Mucosa of descending colon (tissue), 3 donors: ENCODE results near the gene ERC1. TPM values are rescaled to one million over a fixed set of nuclear protein-coding genes. Genes with fewer than 3 reads are reported as not detected.

ENCODE experiments used
- ATAC-seq: fragments of 200-7000 bp; cut with Tn5 transposase; one replicate; pipeline ENCODE4 v1.9.1; 2020; ENCODE audit warnings: mild to moderate bottlenecking, moderate library complexity
- DNase-seq, 3 donors: peaks; one replicate each; pipeline ENCODE4 v3.0.0-alpha.2; 2020
- H3K36me3 ChIP-seq: fragments of 200-600 bp; one replicate; pipeline ENCODE4 v1.8.0; 2021; ENCODE audit warnings: low read depth, mild to moderate bottlenecking
- H3K4me1 ChIP-seq: fragments of 200-600 bp; one replicate; pipeline ENCODE4 v1.8.0; 2021; ENCODE audit warnings: low read depth, mild to moderate bottlenecking
- H3K4me3 ChIP-seq: fragments of 200-600 bp; one replicate; pipeline ENCODE4 v1.8.0; 2021; ENCODE audit warnings: mild to moderate bottlenecking
- H3K9me3 ChIP-seq: fragments of 200-600 bp; one replicate; pipeline ENCODE4 v1.8.0; 2021; ENCODE audit warnings: mild to moderate bottlenecking
- intact Hi-C, 2 donors: fragments of 100-400 bp; cut with DNase I in 1 of 2; cut with micrococcal nuclease in 1 of 2; formaldehyde crosslinking; loops; one replicate each; pipeline versions ENCODE4 v1.11.0 to v1.11.1; 2022; cut with DNase I, micrococcal nuclease
- total RNA-seq, 3 donors: library from RNA; stranded (reverse); fragmentation: NEBNext Ultra II Directional in 2 of 3; extraction: Animal tissue kit (Norgen Biotek cat#: 25700) in 2 of 3; gene quantifications; one replicate each; pipeline versions ENCODE4 v1.2.1 to v1.2.4, GENCODE V29; 2021 to 2023
- TF ChIP-seq, protein P1 (sequence below): fragments of 200-600 bp; IDR thresholded peaks from one replicate; pipeline ENCODE4 v1.8.0; 2022; ENCODE audit warnings: antibody characterized with exemption, mild to moderate bottlenecking
- donor health status: DM: no; HTN: no; CAD: no; lungs with moderate emphysema.
- donor health status: DM: no; HTN: no; CAD: no.
- donor health status: DM: no; HTN: yes; CAD: no.

Gene ERC1
- total RNA-seq, 3 donors from 2014 or later = 42.6 to 76.3 (median 49.6) TPM

DNA sequence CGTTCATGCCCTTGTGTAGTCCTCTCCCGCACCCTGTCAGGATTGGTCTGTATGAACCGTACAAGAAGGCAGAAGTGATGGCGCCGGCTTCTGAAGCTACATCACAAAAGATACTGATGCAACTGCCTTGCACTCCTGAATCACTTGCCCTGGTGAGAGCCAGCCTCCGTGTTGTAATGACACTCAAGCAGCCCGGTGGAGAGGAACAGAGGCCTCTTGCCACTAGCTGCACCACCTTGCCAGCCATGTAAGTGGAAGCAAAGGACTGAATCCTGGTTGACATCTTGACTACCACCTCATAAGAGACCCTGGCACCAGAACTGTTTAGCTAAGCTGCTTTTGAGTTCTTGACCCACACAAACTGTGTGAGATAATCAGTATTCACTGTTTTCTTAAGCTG lies 266.0 kb downstream of the ERC1 start:
- ATAC-seq (no peak), DNase-seq (no peak)
- H3K4me3 ChIP-seq = no peak overlapping the region
- H3K4me1 ChIP-seq = no peaks in the 10 kb centered on the region
- H3K36me3 ChIP-seq = no peaks in the 10 kb centered on the region
- intact Hi-C loops = no loop called here
- H3K9me3 ChIP-seq = no peaks in the 10 kb centered on the region
- TF ChIP-seq, protein P1, sequence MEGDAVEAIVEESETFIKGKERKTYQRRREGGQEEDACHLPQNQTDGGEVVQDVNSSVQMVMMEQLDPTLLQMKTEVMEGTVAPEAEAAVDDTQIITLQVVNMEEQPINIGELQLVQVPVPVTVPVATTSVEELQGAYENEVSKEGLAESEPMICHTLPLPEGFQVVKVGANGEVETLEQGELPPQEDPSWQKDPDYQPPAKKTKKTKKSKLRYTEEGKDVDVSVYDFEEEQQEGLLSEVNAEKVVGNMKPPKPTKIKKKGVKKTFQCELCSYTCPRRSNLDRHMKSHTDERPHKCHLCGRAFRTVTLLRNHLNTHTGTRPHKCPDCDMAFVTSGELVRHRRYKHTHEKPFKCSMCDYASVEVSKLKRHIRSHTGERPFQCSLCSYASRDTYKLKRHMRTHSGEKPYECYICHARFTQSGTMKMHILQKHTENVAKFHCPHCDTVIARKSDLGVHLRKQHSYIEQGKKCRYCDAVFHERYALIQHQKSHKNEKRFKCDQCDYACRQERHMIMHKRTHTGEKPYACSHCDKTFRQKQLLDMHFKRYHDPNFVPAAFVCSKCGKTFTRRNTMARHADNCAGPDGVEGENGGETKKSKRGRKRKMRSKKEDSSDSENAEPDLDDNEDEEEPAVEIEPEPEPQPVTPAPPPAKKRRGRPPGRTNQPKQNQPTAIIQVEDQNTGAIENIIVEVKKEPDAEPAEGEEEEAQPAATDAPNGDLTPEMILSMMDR = no peak

DNA sequence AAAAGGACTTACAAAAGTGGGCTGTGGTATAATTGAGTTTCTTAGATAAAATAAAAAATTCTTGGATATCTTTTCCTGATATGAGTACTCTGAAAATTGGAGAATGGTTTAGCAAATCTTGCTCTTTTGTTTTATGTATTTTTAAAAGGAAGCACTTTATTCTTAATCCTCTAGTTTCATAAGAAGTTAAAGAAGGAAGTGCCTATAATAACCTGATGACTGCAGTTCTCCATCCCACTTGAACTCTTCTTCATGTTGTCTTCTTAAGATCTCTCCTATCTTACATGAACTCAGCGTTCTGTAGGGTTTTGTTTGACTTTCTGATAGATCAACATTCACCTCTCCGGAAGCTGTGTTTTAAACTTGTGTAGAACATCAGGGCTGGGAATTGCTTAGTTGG lies 271.0 kb downstream of the ERC1 start:
- no peak for ATAC-seq
- no peaks in the 10 kb centered on the region for H3K4me1 ChIP-seq
- intact Hi-C loops = no loop called here
- DNase-seq = no peak
- H3K9me3 ChIP-seq = no peaks in the 10 kb centered on the region
- no peaks in the 10 kb centered on the region for H3K36me3 ChIP-seq
- TF ChIP-seq, protein P1 = no peak
- no peak overlapping the region for H3K4me3 ChIP-seq

DNA sequence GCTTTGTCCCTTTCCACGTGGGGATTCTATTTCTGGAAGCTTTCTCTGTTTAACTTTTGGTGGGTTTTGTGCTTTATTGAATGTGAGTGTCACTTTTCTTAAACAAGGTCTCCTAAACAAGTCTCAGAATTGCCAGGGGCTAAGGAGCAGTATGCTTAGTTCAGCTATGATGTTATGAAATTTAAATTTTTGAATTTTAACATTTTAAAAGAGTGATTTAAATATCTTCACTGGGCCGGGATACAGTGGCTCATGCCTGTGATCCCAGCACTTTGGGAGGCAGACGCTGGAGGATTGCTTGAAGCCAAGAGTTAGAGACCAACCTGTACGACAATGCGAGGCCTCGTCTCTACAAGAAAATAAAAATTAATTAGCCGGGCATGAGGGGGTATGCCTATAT lies 276.2 kb downstream of the ERC1 start:
- Histone ChIP-seq H3K36me3 (no peaks in the 10 kb centered on the region), H3K4me1 (no peaks in the 10 kb centered on the region), H3K9me3 (no peaks in the 10 kb centered on the region), H3K4me3 (no peak overlapping the region)
- intact Hi-C loops = no loop called here
- DNase-seq (no peak), ATAC-seq (no peak)
- TF ChIP-seq, protein P1 = no peak

DNA sequence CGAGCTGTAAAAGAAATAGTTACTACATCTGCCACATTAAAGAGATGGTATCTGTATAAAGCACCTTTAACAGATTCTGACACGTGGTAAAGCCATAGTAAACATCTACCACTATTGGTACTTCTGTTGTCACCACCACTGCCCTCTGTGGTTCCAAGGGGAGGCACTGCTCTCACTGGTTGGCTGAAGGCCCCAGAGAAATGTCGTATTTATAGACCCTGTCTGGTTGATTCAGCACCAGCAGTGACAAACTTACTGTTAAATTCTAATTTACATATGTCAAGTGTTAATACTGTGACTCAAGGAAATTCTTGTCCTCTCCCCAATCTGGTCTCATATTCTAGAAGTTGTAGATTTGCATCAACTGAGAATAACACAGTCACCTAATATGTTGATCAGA lies 281.1 kb downstream of the ERC1 start:
- Histone ChIP-seq H3K9me3 (no peaks in the 10 kb centered on the region), H3K4me3 (no peak overlapping the region), H3K4me1 (no peaks in the 10 kb centered on the region), H3K36me3 (no peaks in the 10 kb centered on the region)
- intact Hi-C loops = no loop called here
- no peak for DNase-seq
- ATAC-seq = no peak
- TF ChIP-seq, protein P1 = no peak

DNA sequence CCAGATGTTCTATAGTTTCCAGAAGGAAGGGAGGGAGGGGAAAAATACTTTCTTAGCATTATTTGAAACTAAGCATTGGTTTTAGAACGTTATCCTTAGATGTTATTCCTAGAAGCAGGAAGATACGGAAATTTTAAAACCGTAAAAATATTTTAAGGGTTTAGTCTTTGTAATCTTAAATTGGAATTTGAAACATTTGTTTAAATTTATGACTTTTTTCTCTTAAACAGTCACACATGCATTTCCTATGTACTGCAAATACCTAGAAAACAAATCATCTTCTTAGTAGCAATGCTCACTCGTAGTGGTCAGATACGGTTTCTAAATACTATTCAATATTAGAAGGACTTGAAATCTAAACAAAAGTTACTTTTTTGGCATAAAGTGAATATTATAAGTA lies 282.0 kb downstream of the ERC1 start:
- ATAC-seq = no peak
- TF ChIP-seq, protein P1 = no peak
- no peak overlapping the region for H3K4me3 ChIP-seq
- DNase-seq = no peak
- intact Hi-C loops = no loop called here
- H3K4me1 ChIP-seq = no peaks in the 10 kb centered on the region
- no peaks in the 10 kb centered on the region for H3K9me3 ChIP-seq
- no peaks in the 10 kb centered on the region for H3K36me3 ChIP-seq

DNA sequence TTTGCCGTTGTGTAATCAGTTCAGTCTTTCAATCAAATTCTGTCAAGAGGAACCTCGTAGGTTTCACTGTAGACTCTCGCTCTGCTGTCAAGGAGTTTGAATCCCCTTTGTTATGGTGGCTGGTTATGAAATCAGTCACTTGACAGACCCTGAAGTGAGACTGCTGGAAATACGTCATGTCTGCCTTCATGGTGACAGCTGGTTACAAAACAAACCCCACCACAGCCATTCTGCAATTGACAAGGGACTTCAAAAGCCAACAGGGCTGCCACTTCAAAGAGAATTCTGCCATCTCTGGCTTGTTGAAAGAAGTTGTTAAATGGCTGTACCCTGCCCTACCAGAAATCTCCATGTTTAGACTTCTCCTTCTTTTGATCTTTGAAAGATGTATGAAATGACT lies 286.9 kb downstream of the ERC1 start:
- DNase-seq (no peak), ATAC-seq (no peak)
- intact Hi-C loops = no loop called here
- Histone ChIP-seq H3K4me3 (no peak overlapping the region), H3K9me3 (no peaks in the 10 kb centered on the region), H3K36me3 (no peaks in the 10 kb centered on the region), H3K4me1 (no peaks in the 10 kb centered on the region)
- TF ChIP-seq, protein P1 = no peak
